HepG2 (cell line): ENCODE measurements around the gene CLEC18C. TPM values are rescaled to one million over a fixed set of nuclear protein-coding genes. Genes with fewer than 3 reads are reported as not detected.

Source experiments
- DPF2 ChIP-seq: sonication (generic); formaldehyde crosslinking; IDR thresholded peaks from 2 replicates; pipeline ENCODE4 v1.4.0; 2020; ENCODE audit warnings: mild to moderate bottlenecking, low read depth, missing genetic modification reagents, borderline replicate concordance
- EEA1 ChIP-seq: sonication (generic); formaldehyde crosslinking; IDR thresholded peaks from 2 replicates; pipeline ENCODE4 v1.5.1; 2020; ENCODE audit warnings: mild to moderate bottlenecking, missing genetic modification reagents, borderline replicate concordance
- KDM3A ChIP-seq: IDR thresholded peaks from 2 replicates; pipeline ENCODE4 v1.6.1; 2018; ENCODE audit warnings: low read depth, missing compliant biosample characterization
- KLF9 ChIP-seq: IDR thresholded peaks from 2 replicates; pipeline ENCODE4 v1.6.1; 2016; ENCODE audit warnings: low read depth
- LCORL ChIP-seq, 2 experiments: fragments of 450-650 bp in 1 of 2; sonication (generic) in 1 of 2; formaldehyde crosslinking in 1 of 2; IDR thresholded peaks; 2 replicates each; pipeline versions ENCODE4 v1.5.0 to v1.6.1; 2017 to 2020; ENCODE audit warnings: antibody characterized with exemption in 1 of 2, missing genetic modification reagents in 1 of 2
- MEIS2 ChIP-seq: sonication (generic); formaldehyde crosslinking; IDR thresholded peaks from 2 replicates; pipeline ENCODE4 v1.9.0; 2021; ENCODE audit warnings: mild to moderate bottlenecking, missing genetic modification reagents
- PLRG1 ChIP-seq: fragments of 450-650 bp; conservative IDR thresholded peaks from 2 replicates; pipeline ENCODE4 v1.6.1; 2016
- SALL2 ChIP-seq: sonication (generic); formaldehyde crosslinking; IDR thresholded peaks from 2 replicates; pipeline ENCODE4 v1.8.1; 2023; ENCODE audit warnings: mild to moderate bottlenecking, missing genetic modification reagents, inconsistent platforms
- SRF ChIP-seq: IDR thresholded peaks from 2 replicates; pipeline ENCODE4 v1.6.1; 2011; ENCODE audit warnings: mild to moderate bottlenecking, low read depth, low read length, moderate library complexity
- TEAD2 ChIP-seq: sonication (generic); formaldehyde crosslinking; IDR thresholded peaks from 2 replicates; pipeline ENCODE4 v1.9.0; 2021; ENCODE audit warnings: missing genetic modification reagents
- TP53 ChIP-seq: sonication (generic); formaldehyde crosslinking; conservative IDR thresholded peaks from 2 replicates; pipeline ENCODE4 v1.4.0; 2020; ENCODE audit warnings: missing genetic modification reagents
- ZNF224 ChIP-seq: sonication (generic); formaldehyde crosslinking; IDR thresholded peaks from 2 replicates; pipeline ENCODE4 v1.5.0; 2020; ENCODE audit warnings: mild to moderate bottlenecking, missing genetic modification reagents
- ZNF292 ChIP-seq: sonication (generic); formaldehyde crosslinking; IDR thresholded peaks from 2 replicates; pipeline ENCODE4 v1.8.1; 2022; ENCODE audit warnings: mild to moderate bottlenecking, low read depth, missing genetic modification reagents, borderline replicate concordance
- ZNF33A ChIP-seq: sonication (generic); formaldehyde crosslinking; IDR thresholded peaks from 2 replicates; pipeline ENCODE4 v1.5.1; 2020; ENCODE audit warnings: missing genetic modification reagents, mild to moderate bottlenecking, moderate library complexity, borderline replicate concordance
- ZNF691 ChIP-seq: sonication (generic); formaldehyde crosslinking; IDR thresholded peaks from 2 replicates; pipeline ENCODE4 v1.4.0; 2020; ENCODE audit warnings: missing genetic modification reagents, low read depth, mild to moderate bottlenecking, borderline replicate concordance
- ZNF784 ChIP-seq: sonication (generic); formaldehyde crosslinking; IDR thresholded peaks from 2 replicates; pipeline ENCODE4 v1.5.1; 2020; ENCODE audit warnings: missing genetic modification reagents, mild to moderate bottlenecking, borderline replicate concordance
- polyA plus RNA-seq, 8 experiments: library from polyadenylated mRNA; depleted of rRNA in 3 of 8; stranded (reverse) in 7 of 8; unstranded in 1 of 8; fragments of >200 nt; fragmentation: Illumina TruSeq in 4 of 8; extraction: Trizol in 4 of 8; gene quantifications; 2 replicates each; pipeline versions ENCODE4 v1.2.1 to v1.2.3, GENCODE V29; 2011 to 2016; ENCODE audit warnings: low read depth in 4 of 8, missing spikeins in 1 of 8, mixed read lengths in 1 of 8; ENCODE audit not compliant: insufficient read depth in 1 of 8
- total RNA-seq, 5 experiments: library from RNA; depleted of rRNA; stranded (reverse); fragments of >200 nt; fragmentation: Illumina TruSeq; extraction: Trizol; gene quantifications; 2 replicates each; pipeline ENCODE4 v1.2.3, GENCODE V29; 2016; ENCODE audit warnings: low read depth in 1 of 5
- TF ChIP-seq, protein P1 (sequence below): IDR thresholded peaks from 2 replicates; pipeline ENCODE4 v1.6.1; 2016; ENCODE audit warnings: low read depth
- TF ChIP-seq, protein P2 (sequence below): IDR thresholded peaks from 2 replicates; pipeline ENCODE4 v1.6.1; 2016; ENCODE audit warnings: missing biosample characterization, missing genetic modification reagents, low read depth
- TF ChIP-seq, protein P3 (sequence below): sonication (generic); formaldehyde crosslinking; IDR thresholded peaks from 2 replicates; pipeline ENCODE4 v1.4.0; 2020; ENCODE audit warnings: missing genetic modification reagents, mild to moderate bottlenecking, borderline replicate concordance

CLEC18C gene
- total and polyA plus RNA-seq, 2 of the 13 experiments (the other 11 are each of a cell fraction or from before 2014, with no cell fraction given): 0.15 to 0.29 TPM

DNA sequence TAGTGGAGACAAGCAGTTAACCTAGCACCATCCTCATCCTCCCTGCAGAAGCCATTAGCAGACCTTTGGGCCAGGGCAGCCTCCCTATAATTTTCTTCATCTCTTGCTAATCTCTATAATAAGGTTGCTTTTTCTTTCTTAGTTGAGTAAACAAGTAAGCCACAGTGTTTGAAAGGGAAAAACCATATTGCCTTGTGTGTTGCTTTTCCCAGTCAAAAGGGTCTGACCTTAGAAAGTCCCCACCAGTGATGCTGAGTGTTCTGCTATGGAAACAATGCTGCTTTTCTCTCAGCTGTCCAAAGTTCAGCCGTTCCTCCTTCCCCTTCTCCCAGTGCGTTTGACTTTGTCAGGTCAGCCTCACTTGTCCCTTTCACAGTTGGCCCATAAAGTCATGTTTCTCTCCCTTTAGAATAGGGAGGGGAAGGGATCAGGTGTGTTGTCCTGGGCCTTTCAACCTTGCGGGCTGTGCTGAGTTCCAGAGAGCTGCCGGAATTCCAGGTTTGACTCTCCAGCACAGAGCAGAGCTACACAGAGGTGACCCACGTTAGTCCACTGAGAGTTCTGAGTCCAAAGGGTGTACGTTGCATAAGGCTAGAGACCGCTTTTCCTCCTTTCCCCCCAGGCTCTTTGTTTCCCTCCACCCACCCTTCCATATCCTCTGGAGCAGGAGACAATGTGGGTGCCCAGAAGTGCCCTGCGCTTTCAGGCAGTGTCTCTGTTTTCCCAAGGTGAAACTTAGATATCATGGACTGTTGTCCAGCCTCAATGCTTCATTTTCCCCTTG, 15.9 kb upstream of the CLEC18C start (continued):
- TF ChIP-seq KLF9 (CRISPR knock-in tag) (no peak; the same call in 1 of the 2 replicates), TEAD2 (CRISPR knock-in tag) (no peak), MEIS2 (peak; percentile 48; the same call in 1 of the 2 replicates), LCORL (IDR thresholded peaks at IDR 0.05) (no peak), LCORL (CRISPR knock-in tag; IDR thresholded peaks at IDR 0.05) (peak; percentile 82), SALL2 (CRISPR knock-in tag) (no peak; the same call in 1 of the 2 replicates), DPF2 (CRISPR knock-in tag) (peak; percentile 92), EEA1 (CRISPR knock-in tag) (no peak), ZNF292 (CRISPR knock-in tag) (peak; percentile 89; the same call in 1 of the 2 replicates), KDM3A (peak; percentile 69; the same call in 1 of the 2 replicates), ZNF224 (CRISPR knock-in tag) (0 out of 2 replicates have a peak, but pooled peaks have one; percentile 76), PLRG1 (no peak), TP53 (no peak), ZNF33A (no peak), ZNF691 (CRISPR knock-in tag) (0 out of 2 replicates have a peak, but pooled peaks have one; percentile 68), ZNF784 (0 out of 2 replicates have a peak, but pooled peaks have one; percentile 63), SRF (peak; percentile 24; the same call in 1 of the 2 replicates)
- TF ChIP-seq, protein P1, sequence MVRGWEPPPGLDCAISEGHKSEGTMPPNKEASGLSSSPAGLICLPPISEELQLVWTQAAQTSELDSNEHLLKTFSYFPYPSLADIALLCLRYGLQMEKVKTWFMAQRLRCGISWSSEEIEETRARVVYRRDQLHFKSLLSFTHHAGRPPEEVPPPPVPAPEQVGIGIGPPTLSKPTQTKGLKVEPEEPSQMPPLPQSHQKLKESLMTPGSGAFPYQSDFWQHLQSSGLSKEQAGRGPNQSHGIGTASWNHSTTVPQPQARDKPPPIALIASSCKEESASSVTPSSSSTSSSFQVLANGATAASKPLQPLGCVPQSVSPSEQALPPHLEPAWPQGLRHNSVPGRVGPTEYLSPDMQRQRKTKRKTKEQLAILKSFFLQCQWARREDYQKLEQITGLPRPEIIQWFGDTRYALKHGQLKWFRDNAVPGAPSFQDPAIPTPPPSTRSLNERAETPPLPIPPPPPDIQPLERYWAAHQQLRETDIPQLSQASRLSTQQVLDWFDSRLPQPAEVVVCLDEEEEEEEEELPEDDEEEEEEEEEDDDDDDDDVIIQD (CRISPR knock-in tag): no peak
- TF ChIP-seq, protein P2, sequence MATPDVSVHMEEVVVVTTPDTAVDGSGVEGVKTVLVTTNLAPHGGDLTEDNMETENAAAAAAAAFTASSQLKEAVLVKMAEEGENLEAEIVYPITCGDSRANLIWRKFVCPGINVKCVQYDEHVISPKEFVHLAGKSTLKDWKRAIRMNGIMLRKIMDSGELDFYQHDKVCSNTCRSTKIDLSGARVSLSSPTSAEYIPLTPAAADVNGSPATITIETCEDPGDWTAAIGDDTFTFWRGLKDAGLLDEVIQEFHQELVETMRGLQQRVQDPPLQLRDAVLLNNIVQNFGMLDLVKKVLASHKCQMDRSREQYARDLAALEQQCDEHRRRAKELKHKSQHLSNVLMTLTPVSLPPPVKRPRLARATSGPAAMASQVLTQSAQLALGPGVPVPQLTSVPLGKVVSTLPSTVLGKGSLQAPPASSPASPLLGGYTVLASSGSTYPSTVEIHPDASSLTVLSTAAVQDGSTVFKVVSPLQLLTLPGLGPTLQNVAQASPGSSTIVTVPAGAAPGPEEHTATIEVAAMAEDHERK (CRISPR knock-in tag): no peak
- TF ChIP-seq, protein P3, sequence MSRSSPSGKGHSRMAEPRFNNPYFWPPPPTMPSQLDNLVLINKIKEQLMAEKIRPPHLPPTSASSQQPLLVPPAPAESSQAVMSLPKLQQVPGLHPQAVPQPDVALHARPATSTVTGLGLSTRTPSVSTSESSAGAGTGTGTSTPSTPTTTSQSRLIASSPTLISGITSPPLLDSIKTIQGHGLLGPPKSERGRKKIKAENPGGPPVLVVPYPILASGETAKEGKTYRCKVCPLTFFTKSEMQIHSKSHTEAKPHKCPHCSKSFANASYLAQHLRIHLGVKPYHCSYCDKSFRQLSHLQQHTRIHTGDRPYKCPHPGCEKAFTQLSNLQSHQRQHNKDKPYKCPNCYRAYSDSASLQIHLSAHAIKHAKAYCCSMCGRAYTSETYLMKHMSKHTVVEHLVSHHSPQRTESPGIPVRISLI (CRISPR knock-in tag): peak; percentile 65; the same call in 1 of the 2 replicates
